Gastrocnemius medialis (tissue), 4 donors: ENCODE results near the gene SCN5A.

Experiments
- POLR2A ChIP-seq, 2 donors: fragments of 450-650 bp; IDR thresholded peaks; one replicate each; pipeline ENCODE4 v1.6.1; 2017; ENCODE audit warnings: antibody characterized with exemption in 2 of 2, mild to moderate bottlenecking in 2 of 2, moderate library complexity in 2 of 2
- TF ChIP-seq, protein P1 (sequence below), 5 experiments: fragments of 450-650 bp in 3 of 5; fragments of 200-600 bp in 2 of 5; sonication (generic) in 2 of 5; IDR thresholded peaks in 4 of 5; conservative IDR thresholded peaks in 1 of 5; 1 replicate in 4 of 5; 2 replicates in 1 of 5; pipeline ENCODE4 v1.5.1; 2016 to 2019; ENCODE audit warnings: antibody characterized with exemption in 5 of 5, mild to moderate bottlenecking in 3 of 5, moderate library complexity in 3 of 5

DNA sequence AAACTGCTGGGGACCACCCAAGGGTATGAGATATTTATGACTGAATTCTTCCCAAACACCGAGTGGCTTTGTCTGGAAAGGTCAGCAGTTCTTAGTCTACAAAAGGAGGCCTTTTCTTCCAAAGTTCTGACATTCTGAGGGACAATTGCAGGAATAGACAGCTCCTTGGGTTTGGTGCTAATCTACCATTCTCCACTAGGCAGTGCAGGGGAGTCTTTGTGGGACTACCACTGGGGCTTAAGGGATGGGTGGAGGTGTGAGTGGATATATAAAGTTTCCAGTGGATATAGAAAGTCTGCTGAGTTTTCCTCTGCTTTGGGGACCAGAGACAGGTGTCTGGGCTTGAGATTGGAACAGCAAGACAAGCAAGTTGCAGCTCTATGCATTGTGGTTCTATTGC, 90.6 kb downstream of the SCN5A start:
- TF ChIP-seq, protein P1, sequence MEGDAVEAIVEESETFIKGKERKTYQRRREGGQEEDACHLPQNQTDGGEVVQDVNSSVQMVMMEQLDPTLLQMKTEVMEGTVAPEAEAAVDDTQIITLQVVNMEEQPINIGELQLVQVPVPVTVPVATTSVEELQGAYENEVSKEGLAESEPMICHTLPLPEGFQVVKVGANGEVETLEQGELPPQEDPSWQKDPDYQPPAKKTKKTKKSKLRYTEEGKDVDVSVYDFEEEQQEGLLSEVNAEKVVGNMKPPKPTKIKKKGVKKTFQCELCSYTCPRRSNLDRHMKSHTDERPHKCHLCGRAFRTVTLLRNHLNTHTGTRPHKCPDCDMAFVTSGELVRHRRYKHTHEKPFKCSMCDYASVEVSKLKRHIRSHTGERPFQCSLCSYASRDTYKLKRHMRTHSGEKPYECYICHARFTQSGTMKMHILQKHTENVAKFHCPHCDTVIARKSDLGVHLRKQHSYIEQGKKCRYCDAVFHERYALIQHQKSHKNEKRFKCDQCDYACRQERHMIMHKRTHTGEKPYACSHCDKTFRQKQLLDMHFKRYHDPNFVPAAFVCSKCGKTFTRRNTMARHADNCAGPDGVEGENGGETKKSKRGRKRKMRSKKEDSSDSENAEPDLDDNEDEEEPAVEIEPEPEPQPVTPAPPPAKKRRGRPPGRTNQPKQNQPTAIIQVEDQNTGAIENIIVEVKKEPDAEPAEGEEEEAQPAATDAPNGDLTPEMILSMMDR (IDR thresholded peaks at IDR 0.05 in 4 of 5, conservative IDR thresholded peaks at IDR 0.05 in 1 of 5): no peak
- no peak for TF ChIP-seq POLR2A (IDR thresholded peaks at IDR 0.05)
